Measurements from ENCODE around the gene TMEM82.

TMEM82 gene

DNA sequence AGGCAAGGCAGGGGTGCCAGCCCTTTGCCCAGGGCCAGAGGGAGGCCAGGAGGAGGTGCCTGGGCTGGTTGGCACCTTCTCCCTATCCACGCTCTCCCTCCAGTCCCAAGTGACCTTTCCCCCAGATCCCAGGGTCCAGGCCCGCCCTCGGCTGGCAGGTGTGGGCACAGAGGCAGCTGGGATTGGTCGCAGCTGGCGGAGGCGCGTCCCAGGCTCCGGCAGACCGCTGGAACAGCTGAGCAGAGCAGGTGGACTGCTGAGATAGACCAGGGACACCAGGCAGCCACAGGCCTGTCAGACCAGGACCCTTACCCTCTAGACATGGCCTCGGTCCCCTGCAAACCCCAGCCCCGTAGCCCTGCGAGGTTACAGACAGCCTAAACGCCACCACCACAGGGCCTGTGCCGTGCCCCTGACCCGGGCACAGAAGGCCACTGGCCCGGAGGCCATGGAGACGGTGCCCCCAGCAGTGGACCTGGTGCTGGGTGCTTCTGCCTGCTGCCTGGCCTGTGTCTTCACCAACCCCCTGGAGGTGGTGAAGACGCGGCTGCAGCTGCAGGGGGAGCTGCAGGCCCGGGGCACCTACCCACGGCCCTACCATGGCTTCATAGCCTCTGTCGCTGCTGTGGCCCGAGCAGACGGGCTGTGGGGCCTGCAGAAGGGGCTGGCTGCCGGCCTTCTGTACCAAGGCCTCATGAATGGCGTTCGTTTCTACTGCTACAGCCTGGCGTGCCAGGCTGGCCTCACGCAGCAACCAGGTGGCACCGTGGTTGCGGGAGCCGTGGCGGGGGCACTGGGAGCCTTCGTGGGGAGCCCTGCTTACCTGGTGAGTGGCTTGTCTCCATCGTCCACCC, 6.0 kb upstream of the TMEM82 start, which contains the start of gene SLC25A34:
SLC25A34 (plus strand) TSS at position 221 of the 854 bp plus-strand sequence; CDS start at position 449, 228 bp downstream.
- H3K36me3 ChIP-seq (ENCODE audit: insufficient read depth, low read length) = no peaks in the 10 kb centered on the region
- H3K4me1 ChIP-seq (ENCODE audit: insufficient read depth, low read length) = no peaks in the 10 kb centered on the region; the same call in 1 of the 2 replicates
- H3K9me3 ChIP-seq (ENCODE audit: control insufficient read depth, insufficient read depth, low read length) = no peaks in the 10 kb centered on the region
- no peak within 1 kb of the TSS for H3K9ac ChIP-seq (ENCODE audit: low read depth, low read length)

DNA sequence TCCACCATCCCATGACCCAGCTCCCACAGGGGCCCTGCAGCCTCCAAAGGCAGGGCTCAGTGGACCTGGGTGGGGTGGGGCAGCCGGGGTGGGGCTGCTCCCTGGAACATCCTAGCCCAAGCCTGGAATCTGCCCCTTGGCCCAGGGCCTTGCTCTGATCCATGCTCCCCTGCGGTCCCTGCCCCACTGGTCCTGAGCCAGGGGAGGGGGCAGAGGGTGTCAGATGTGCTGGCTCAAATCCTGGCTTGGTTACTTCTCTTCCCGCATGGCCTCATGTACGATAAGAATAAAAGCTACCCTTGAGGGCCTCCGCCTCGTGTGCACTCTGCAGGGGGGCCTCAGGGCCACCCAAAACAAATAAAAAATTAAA, 5.4 kb upstream of the TMEM82 start:
- Histone ChIP-seq H3K4me1 (ENCODE audit: insufficient read depth, low read length) (peaks cover 3% of the 10 kb centered on the region; the same call in 1 of the 2 replicates), H3K9me3 (ENCODE audit: control insufficient read depth, insufficient read depth, low read length) (no peaks in the 10 kb centered on the region), H3K36me3 (ENCODE audit: insufficient read depth, low read length) (no peaks in the 10 kb centered on the region), H3K9ac (ENCODE audit: low read depth, low read length) (no peak overlapping the region)

DNA sequence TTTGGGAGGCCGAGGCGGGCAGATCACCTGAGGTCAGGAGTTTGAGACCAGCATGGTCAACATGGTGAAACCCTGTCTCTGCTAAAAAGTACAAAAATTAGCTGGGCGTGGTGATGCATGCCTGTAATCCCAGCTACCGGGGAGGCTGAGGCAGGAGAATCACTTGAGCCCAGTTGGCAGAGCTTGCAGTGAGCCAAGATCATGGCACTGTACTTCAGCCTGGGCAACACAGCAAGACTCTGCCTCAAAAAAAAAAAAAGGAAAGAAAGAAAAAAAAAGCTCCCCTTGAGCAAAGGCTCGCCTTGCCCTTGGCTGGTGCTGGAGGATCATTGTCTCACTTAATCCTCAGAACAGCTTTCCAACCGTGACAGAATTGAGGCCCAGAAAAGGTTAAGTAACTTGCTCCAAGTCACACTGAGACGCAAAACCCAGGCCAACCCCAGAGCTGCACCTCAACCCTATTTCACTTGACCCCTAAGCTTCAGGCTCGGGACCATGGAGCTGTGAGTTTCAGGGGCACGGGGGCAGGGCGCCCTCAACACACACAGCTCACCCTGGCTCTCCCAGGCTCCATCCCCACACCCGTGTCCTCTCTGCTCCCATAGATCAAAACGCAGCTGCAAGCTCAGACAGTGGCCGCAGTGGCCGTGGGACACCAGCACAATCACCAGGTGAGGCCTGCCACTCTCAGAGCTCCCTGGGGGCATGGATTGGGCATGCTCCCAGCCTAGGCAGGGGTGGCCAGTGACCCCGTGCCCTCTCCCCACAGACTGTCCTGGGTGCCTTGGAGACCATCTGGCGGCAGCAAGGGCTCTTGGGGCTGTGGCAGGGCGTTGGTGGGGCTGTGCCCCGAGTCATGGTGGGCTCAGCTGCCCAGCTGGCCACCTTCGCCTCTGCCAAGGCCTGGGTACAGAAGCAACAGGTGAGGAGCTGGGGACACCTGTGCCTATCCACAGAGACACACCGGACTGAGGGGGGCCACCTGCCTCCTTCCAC, 4.7 kb upstream of the TMEM82 start:
- H3K9ac ChIP-seq (ENCODE audit: low read depth, low read length) = no peak overlapping the region
- H3K36me3 ChIP-seq (ENCODE audit: insufficient read depth, low read length) = no peaks in the 10 kb centered on the region
- peaks cover 3% of the 10 kb centered on the region; the same call in 1 of the 2 replicates for H3K4me1 ChIP-seq (ENCODE audit: insufficient read depth, low read length)
- no peaks in the 10 kb centered on the region for H3K9me3 ChIP-seq (ENCODE audit: control insufficient read depth, insufficient read depth, low read length)

DNA sequence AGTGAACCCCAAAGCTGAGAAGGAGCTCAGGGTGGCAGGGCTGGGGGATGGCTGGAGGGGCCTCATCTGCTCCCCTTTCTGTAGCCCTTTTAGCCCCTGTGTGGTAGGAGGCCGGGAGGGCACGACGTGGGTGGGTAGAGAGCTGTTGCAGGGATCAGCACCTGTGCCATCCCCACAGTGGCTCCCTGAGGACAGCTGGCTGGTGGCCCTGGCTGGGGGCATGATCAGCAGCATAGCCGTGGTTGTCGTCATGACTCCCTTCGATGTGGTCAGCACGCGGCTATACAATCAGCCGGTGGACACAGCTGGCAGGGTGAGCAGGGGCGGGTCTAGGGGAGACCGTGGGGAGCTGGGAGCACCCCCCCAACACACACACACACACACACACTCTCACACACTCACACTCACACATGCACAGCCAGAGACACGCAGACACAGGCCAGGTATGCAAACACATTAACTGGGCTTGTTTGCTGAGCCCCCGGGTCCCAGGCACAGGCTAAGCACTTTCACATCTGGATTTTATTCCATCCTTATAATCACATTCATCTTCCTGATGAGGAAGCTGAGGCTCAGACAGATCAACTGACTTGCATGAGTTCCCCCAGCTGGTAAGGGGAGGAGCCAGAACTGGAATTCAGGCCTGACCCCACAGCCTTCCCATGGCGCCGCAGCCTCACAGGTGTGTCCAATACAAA, 3.7 kb upstream of the TMEM82 start:
- H3K36me3 ChIP-seq (ENCODE audit: insufficient read depth, low read length) = no peaks in the 10 kb centered on the region
- no peak overlapping the region for H3K9ac ChIP-seq (ENCODE audit: low read depth, low read length)
- peaks cover 3% of the 10 kb centered on the region; the same call in 1 of the 2 replicates for H3K4me1 ChIP-seq (ENCODE audit: insufficient read depth, low read length)
- no peaks in the 10 kb centered on the region for H3K9me3 ChIP-seq (ENCODE audit: control insufficient read depth, insufficient read depth, low read length)

DNA sequence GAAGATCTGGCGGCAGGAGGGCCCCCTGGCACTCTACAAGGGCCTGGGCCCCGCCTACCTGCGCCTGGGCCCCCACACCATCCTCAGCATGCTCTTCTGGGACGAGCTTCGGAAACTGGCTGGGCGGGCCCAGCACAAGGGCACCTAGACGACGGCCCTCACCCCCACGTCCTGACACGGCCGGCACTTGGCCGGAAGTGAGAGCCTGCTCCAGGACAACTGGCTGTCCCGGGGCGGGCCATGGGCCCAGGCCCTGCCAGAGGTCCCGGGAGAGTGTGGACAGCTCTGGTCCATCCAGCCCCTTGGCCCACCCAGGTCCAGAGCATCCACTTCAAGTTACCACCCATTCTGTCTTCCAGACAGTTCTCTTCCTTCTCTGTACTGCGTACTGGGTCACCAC, 3.0 kb upstream of the TMEM82 start:
- Histone ChIP-seq H3K9ac (ENCODE audit: low read depth, low read length) (no peak overlapping the region), H3K9me3 (ENCODE audit: control insufficient read depth, insufficient read depth, low read length) (no peaks in the 10 kb centered on the region), H3K4me1 (ENCODE audit: insufficient read depth, low read length) (peaks cover 3% of the 10 kb centered on the region; the same call in 1 of the 2 replicates), H3K36me3 (ENCODE audit: insufficient read depth, low read length) (no peaks in the 10 kb centered on the region)

DNA sequence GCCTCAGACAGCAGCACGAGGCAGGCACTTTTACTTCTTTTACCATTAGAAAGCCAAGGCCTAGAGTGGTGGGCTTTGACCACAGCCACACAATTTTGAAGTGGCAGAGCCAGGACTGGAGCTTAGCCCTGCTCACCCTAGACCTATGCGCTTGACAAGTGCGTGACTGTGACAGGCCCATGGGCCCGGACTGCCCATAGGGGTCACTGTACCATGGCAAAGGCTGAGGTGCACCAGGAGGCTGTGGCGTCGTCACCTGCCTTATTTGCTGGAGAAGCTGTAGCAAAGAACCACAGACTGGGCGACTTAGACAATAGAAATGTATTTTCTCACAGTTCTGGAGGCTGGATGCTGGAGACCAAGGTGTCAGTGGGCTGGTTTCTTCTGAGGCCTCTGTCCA, 2.6 kb upstream of the TMEM82 start:
- Histone ChIP-seq H3K9ac (ENCODE audit: low read depth, low read length) (no peak overlapping the region), H3K9me3 (ENCODE audit: control insufficient read depth, insufficient read depth, low read length) (no peaks in the 10 kb centered on the region), H3K4me1 (ENCODE audit: insufficient read depth, low read length) (peaks cover 3% of the 10 kb centered on the region; the same call in 1 of the 2 replicates), H3K36me3 (ENCODE audit: insufficient read depth, low read length) (no peaks in the 10 kb centered on the region)

DNA sequence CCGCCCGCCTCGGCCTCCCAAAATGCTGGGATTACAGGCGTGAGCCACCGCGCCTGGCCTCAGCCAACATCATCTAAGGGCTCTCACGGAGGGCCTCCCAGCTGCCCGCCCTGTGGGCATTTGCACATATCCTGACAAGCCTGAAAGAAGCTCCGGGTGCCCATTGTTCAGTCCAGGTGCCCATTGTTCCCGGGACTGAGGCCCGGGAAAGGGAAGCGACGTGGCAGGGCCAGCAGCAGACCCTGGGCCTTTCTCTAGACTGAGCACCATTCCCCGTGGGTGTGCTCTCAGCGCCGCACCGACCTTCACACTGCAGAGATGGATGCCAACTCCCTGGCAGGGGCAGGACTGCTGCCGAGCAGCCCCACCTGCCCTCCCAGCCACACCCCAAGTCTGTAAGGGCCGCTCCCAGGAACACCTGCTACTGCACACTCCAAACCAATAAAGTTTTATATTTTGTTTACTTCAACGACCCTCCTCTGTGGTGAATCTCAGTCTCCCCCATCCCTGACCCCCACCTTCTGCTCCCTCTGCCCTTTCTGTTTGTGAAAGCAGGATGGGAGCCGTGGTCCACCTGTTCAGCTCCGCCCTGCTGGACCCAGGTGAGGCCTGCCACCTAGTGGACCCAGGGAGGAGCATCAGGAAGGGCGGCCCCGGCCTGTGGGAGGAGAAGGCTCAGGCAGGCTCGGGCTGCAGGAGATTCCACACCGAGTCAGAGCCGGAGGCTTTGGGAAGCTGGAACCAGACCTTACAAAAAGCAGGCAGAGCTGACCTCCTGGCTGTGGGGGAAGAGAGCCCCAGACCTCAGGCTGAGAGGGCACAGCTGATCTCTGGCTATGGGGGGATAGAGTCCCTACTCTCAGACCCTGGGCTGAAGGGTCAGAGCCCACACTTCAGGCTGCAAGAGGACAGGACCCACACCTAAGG, 1.1 kb upstream of the TMEM82 start:
- H3K9ac ChIP-seq (ENCODE audit: low read depth, low read length) = no peak overlapping the region
- peaks cover 3% of the 10 kb centered on the region; the same call in 1 of the 2 replicates for H3K4me1 ChIP-seq (ENCODE audit: insufficient read depth, low read length)
- no peaks in the 10 kb centered on the region for H3K9me3 ChIP-seq (ENCODE audit: control insufficient read depth, insufficient read depth, low read length)
- H3K36me3 ChIP-seq (ENCODE audit: insufficient read depth, low read length) = no peaks in the 10 kb centered on the region

DNA sequence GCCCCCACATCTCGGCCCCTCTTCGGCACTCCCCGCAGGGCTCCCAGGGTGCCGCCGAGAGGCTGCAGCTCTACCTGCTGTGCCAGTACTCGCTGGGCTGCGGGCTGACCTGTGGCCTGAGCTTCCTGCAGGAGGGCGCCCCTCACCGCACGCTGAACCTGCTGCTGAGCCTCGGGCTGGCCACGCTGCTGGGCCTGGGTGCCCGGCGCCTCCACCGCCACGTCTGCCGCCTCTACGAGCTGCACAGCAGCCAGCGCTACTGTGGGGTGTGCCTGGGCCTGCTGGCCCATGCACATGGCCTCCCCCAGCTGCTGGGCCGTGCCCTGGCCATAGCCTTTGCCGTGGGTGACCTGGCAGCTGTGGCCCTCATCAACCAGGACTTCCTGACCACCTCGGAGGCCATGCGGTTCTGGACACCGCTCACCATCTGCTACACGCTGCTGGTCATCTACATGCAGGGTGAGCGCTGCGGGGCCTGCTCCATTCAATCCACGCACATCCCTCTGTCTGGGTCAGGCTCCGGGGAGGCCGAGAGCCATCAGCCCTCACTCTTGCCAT, 1.9 kb downstream of the TMEM82 start:
- peaks cover 6% of the 10 kb centered on the region; the same call in 1 of the 2 replicates for H3K4me1 ChIP-seq (ENCODE audit: insufficient read depth, low read length)
- no peaks in the 10 kb centered on the region for H3K36me3 ChIP-seq (ENCODE audit: insufficient read depth, low read length)
- no peak overlapping the region for H3K9ac ChIP-seq (ENCODE audit: low read depth, low read length)
- H3K9me3 ChIP-seq (ENCODE audit: control insufficient read depth, insufficient read depth, low read length) = no peaks in the 10 kb centered on the region

DNA sequence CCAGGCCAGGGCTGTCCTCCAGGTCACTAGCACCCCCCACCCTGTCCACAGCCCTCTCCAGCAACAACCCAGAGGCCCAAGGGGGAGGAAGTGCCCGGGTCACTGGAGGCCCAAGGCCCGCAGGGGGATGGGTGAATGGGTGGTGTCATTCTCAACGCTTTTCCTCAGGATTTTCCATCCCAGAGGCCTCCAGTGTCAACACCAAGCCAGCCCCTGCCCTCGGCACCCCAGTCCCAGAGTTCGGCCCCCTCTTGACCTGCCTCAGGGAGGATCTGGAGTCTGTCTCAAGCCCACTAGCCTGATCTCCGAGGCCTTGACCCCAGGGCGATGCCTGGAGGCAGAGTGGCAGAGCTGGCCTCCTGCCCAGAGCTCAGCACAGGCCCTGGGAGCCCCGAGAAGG, 5.1 kb downstream of the TMEM82 start:
- H3K9me3 ChIP-seq (ENCODE audit: control insufficient read depth, insufficient read depth, low read length) = no peaks in the 10 kb centered on the region
- no peak overlapping the region for H3K9ac ChIP-seq (ENCODE audit: low read depth, low read length)
- peaks cover 13% of the 10 kb centered on the region; the same call in 1 of the 2 replicates for H3K4me1 ChIP-seq (ENCODE audit: insufficient read depth, low read length)
- H3K36me3 ChIP-seq (ENCODE audit: insufficient read depth, low read length) = no peaks in the 10 kb centered on the region

DNA sequence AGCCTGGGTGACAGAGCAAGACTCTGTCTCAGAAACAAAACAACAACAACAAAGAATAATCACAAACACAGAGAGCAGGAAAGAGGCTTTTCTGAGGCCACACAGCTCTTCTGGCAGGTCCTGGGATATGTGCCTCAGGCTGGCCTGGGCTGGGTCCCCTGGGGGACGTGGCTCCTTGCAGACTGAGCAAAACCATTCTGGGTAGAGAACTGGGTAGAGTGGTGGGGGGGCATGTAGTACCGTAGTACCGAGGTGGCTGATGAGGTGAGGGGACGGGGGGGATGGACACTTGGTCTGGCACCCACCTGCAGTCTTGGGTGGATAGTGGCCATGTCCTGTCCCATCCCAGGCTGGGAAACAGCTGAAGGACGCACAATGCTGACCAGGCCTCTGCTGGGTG, 6.0 kb downstream of the TMEM82 start:
- no peaks in the 10 kb centered on the region for H3K36me3 ChIP-seq (ENCODE audit: insufficient read depth, low read length)
- H3K9ac ChIP-seq (ENCODE audit: low read depth, low read length) = no peak overlapping the region
- H3K9me3 ChIP-seq (ENCODE audit: control insufficient read depth, insufficient read depth, low read length) = no peaks in the 10 kb centered on the region
- H3K4me1 ChIP-seq (ENCODE audit: insufficient read depth, low read length) = peaks cover 13% of the 10 kb centered on the region; the same call in 1 of the 2 replicates

DNA sequence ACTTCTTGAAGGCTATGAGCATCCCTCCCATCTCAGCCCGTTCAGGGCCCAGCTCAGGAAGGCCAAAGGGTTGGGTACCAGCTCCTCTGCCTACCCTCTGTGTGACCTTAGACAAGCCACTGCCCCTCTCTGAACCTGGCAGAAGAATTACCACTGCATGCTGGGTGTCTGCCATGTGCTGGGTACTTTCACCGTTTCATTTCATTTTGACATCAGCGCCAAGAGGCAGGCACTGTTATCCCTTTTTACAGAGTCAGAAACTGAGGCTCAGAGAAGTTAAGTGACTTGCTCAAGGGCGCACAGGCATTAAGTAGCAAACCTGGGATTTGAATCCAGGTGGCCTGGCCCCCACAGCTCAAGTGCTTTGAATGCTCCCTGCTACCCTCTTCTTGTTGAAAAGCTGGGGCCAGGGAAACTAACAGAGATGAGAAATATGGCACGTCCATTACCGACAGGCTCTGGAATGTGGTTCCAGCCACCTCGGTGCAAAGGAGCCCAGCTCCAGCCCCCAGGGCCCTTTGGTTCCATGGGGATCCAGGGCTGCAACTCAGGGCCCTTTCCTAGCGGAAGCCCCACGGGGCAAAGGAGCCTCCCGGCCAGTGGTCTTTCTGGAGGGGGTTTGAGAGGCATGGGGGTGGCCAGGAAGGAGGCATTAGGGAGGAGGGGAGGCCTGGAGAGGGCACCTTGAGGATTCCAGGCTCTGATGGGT, 6.5 kb downstream of the TMEM82 start:
- Histone ChIP-seq H3K4me1 (ENCODE audit: insufficient read depth, low read length) (peaks cover 13% of the 10 kb centered on the region; the same call in 1 of the 2 replicates), H3K9me3 (ENCODE audit: control insufficient read depth, insufficient read depth, low read length) (no peaks in the 10 kb centered on the region), H3K9ac (ENCODE audit: low read depth, low read length) (no peak overlapping the region), H3K36me3 (ENCODE audit: insufficient read depth, low read length) (no peaks in the 10 kb centered on the region)

Data from ES-I3 (cell line).